ENCODE results near the gene SGPL1. TPM values are rescaled to one million over a fixed set of nuclear protein-coding genes. Genes with fewer than 3 reads are reported as not detected.
A peak's percentile ranks its signal among the peaks of the same experiment; 100 is the strongest.

SGPL1 gene
- total RNA-seq, 2 experiments from 2014 or later: 15.1 to 16.9 TPM

DNA sequence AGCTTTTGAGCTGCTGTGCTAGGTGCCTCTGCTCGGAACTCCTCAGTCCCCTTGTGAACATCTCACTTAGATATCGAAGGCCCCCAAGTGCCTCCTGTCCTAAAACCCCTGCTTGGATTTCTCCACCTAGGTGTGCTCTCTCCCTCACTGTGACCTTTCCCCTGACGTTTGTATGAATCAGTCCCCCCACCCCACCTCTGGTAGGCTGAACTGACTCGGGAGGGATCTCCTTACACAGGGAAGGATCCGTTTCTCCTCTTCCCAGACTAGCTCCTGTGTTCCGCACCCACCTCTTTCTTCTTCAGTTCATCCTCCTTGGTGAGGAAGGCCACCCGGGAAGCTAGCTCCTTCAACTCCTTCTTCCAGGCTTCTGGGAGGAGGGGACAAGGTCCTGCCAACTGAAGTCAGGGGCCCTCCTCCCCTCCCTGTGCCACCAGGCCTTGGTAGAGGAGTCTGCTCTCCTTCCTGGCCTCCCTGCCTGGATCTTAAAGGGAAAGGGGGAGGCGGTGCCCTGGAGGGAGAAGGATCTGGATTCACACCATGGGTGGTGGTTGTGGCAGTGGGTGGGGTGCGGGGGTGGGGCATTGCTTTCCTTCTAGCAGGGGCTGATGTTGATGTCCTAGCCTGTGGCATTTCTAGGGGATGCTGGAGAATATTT lies 37.4 kb upstream of the SGPL1 start:
- Histone ChIP-seq H3K27ac (ENCODE audit: low read depth in 1 of 2, low read length in 2 of 2) (no peak overlapping the region), H3K9me3 (ENCODE audit: control insufficient read depth in 1 of 2, insufficient read depth in 1 of 2, low read length in 2 of 2) (no peaks in the 10 kb centered on the region), H3K36me3 (ENCODE audit: insufficient read depth, low read length) (no peaks in the 10 kb centered on the region), H3K27me3 (ENCODE audit: control insufficient read depth in 1 of 2, insufficient read depth in 2 of 2, low read length in 2 of 2) (peaks cover 0 to 4% of the 10 kb centered on the region in 2 experiments), H3K4me1 (ENCODE audit: insufficient read depth, low read length) (no peaks in the 10 kb centered on the region), H3K4me3 (ENCODE audit: low read length) (no peak overlapping the region)
- ChIA-PET POLR2A (no interaction called here), CTCF (no interaction called here)
- Mint-ChIP-seq H3K36me3 (ENCODE audit: low read depth) (no peaks in the 10 kb centered on the region), H3K4me3 (no peak overlapping the region), H3K27ac (no peak overlapping the region), H3K27me3 (no peaks in the 10 kb centered on the region), H3K9me3 (no peaks in the 10 kb centered on the region), H3K4me1 (ENCODE audit: low read depth) (no peaks in the 10 kb centered on the region)
- intact Hi-C loops (cut with DNase I, micrococcal nuclease): no loop called here
- TF ChIP-seq, protein P1, sequence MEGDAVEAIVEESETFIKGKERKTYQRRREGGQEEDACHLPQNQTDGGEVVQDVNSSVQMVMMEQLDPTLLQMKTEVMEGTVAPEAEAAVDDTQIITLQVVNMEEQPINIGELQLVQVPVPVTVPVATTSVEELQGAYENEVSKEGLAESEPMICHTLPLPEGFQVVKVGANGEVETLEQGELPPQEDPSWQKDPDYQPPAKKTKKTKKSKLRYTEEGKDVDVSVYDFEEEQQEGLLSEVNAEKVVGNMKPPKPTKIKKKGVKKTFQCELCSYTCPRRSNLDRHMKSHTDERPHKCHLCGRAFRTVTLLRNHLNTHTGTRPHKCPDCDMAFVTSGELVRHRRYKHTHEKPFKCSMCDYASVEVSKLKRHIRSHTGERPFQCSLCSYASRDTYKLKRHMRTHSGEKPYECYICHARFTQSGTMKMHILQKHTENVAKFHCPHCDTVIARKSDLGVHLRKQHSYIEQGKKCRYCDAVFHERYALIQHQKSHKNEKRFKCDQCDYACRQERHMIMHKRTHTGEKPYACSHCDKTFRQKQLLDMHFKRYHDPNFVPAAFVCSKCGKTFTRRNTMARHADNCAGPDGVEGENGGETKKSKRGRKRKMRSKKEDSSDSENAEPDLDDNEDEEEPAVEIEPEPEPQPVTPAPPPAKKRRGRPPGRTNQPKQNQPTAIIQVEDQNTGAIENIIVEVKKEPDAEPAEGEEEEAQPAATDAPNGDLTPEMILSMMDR (IDR thresholded peaks at IDR 0.05): no peak
- ATAC-seq (ENCODE audit: poor library complexity) (no peak), DNase-seq (no peak)

- Mint-ChIP-seq H3K9me3 (no peaks in the 10 kb centered on the region), H3K4me1 (ENCODE audit: low read depth) (no peaks in the 10 kb centered on the region), H3K36me3 (ENCODE audit: low read depth) (no peaks in the 10 kb centered on the region), H3K4me3 (no peak overlapping the region), H3K27ac (no peak overlapping the region), H3K27me3 (no peaks in the 10 kb centered on the region)
- no peak overlapping the region for H3K27ac ChIP-seq (ENCODE audit: low read depth in 1 of 2, low read length in 2 of 2)
- no peak overlapping the region for H3K4me3 ChIP-seq (ENCODE audit: low read length)
- intact Hi-C loops (cut with DNase I, micrococcal nuclease): no loop called here
- no peaks in the 10 kb centered on the region for H3K36me3 ChIP-seq (ENCODE audit: insufficient read depth, low read length)
- no peaks in the 10 kb centered on the region for H3K9me3 ChIP-seq (ENCODE audit: control insufficient read depth in 1 of 2, insufficient read depth in 1 of 2, low read length in 2 of 2)
- ChIA-PET CTCF (no interaction called here), POLR2A (no interaction called here)
- TF ChIP-seq, protein P1 (IDR thresholded peaks at IDR 0.05): no peak
- no peaks in the 10 kb centered on the region for H3K4me1 ChIP-seq (ENCODE audit: insufficient read depth, low read length)
- DNase-seq: no peak
- no peak for ATAC-seq (ENCODE audit: poor library complexity)
- peaks cover 0 to 4% of the 10 kb centered on the region in 2 experiments for H3K27me3 ChIP-seq (ENCODE audit: control insufficient read depth in 1 of 2, insufficient read depth in 2 of 2, low read length in 2 of 2)
Observed at GRCh38 chr10:70779088-70779487, 36.7 kb upstream of the SGPL1 start.

GRCh38 chr10:70779511-70780369 lies 36.0 kb upstream of the SGPL1 start:
- TF ChIP-seq, protein P1 (IDR thresholded peaks at IDR 0.05): no peak
- H3K4me3 Mint-ChIP-seq: no peak overlapping the region
- Histone ChIP-seq H3K4me3 (ENCODE audit: low read length) (no peak overlapping the region), H3K4me1 (ENCODE audit: insufficient read depth, low read length) (no peaks in the 10 kb centered on the region), H3K27ac (ENCODE audit: low read depth in 1 of 2, low read length in 2 of 2) (no peak overlapping the region), H3K36me3 (ENCODE audit: insufficient read depth, low read length) (no peaks in the 10 kb centered on the region), H3K27me3 (ENCODE audit: control insufficient read depth in 1 of 2, insufficient read depth in 2 of 2, low read length in 2 of 2) (peaks cover 0 to 4% of the 10 kb centered on the region in 2 experiments), H3K9me3 (ENCODE audit: control insufficient read depth in 1 of 2, insufficient read depth in 1 of 2, low read length in 2 of 2) (no peaks in the 10 kb centered on the region)
- peak in 2 of 14 experiments; percentile 34 to 44 for DNase-seq
- ChIA-PET POLR2A (no interaction called here), CTCF (no interaction called here)
- no peak overlapping the region for H3K27ac Mint-ChIP-seq
- no peaks in the 10 kb centered on the region for H3K4me1 Mint-ChIP-seq (ENCODE audit: low read depth)
- ATAC-seq (ENCODE audit: poor library complexity): no peak
- no peaks in the 10 kb centered on the region for H3K27me3 Mint-ChIP-seq
- intact Hi-C loops (cut with DNase I, micrococcal nuclease): no loop called here
- no peaks in the 10 kb centered on the region for H3K36me3 Mint-ChIP-seq (ENCODE audit: low read depth)
- no peaks in the 10 kb centered on the region for H3K9me3 Mint-ChIP-seq
